DMS53 treated with DMSO at 0.1 percent for 48 hours (cell line): ENCODE results near the gene TIMM10.

ENCODE experiments used
- DNase-seq: peaks from one replicate; lab custom pipeline; 2025; ENCODE audit not compliant: unreplicated experiment; lab: John Stamatoyannopoulos, UW

TIMM10 gene, protein sequence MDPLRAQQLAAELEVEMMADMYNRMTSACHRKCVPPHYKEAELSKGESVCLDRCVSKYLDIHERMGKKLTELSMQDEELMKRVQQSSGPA

DNA sequence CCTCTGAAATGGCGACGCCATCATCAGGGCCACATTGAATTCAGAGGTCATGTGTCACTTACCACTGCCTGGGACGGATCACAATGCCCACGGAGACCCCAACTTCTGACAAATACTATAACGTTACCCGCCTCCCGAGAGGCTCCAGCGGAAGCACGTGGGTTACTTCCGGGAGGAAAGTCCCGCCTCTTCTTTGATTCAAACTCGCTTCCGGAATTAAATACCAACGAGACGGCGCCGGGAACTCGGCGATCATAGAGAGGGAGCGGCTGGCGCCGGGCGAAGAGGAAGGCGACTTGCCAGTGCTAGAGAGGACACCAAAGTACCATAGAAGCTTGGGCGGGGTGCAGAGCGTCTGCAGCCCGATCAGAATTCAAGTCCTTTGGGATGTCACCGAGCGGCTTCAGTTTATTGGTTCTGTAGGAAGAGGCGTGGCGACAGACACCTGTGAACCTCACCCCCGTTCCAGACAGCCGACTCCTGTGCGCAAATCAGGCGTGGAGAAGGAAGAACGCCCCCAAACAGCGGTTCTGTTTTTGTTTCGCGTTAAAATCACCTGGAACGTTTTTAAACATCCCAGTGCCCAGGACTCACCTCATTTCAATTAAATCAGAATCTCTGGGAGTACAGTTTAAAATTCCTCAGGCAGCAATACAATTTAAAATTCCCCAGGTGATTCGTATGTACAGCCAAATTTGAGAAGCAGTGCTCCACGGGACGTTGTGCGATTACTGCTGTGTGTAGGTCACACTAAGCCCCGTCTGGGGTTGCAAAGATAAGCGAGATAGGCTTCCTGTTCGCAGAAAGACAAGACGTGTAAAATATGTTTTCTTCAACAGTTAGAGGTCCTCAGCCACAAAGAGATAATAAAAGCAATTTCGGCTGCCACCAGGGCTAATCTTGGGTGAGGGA is at the start of gene TIMM10:
TSS of gene TIMM10 (minus strand) at position 159 of the 912 bp plus-strand sequence. CDS start 565 bp downstream, outside the sequence.
- DNase-seq: peak; percentile 76

DNA sequence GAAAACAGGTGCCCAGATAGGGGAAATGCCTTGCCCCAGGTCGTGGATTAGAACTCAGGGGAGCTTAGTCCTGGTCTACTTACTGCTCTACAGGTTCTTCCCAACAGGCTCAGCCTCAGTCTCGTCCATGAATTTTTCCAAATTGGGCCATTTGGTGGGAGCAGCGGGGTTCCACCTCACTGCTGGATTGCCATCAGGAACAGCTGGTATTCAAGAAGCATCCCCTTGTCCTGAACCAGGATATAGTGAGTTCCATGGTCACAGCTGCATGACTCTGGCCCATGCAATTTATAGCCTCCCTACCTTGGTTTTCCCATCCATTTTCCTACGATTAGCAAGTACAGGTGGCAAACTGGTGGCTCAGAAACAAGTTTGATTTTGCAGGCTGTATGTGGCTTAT is 43.5 kb upstream of the TIMM10 start:
- DNase-seq: no peak

DNA sequence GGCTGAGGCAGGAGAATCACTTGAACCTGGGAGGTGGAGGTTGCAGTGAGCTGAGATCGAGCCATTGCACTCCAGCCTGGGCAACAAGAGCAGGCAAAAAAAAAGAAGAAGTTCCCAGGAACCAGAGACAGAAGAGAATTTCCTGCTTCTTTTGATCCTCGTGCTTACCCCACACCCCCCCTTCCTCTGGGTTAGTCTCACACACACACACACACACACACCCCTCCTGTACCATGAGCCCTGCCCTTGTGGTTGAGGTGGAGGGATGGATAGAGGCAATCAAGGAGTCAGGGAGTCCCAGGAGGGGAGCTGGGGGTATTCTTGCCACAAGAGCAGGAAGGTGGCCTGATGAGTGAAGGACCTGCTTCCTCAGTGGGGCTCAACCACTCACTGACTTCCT is 41.1 kb upstream of the TIMM10 start:
- DNase-seq: no peak

DNA sequence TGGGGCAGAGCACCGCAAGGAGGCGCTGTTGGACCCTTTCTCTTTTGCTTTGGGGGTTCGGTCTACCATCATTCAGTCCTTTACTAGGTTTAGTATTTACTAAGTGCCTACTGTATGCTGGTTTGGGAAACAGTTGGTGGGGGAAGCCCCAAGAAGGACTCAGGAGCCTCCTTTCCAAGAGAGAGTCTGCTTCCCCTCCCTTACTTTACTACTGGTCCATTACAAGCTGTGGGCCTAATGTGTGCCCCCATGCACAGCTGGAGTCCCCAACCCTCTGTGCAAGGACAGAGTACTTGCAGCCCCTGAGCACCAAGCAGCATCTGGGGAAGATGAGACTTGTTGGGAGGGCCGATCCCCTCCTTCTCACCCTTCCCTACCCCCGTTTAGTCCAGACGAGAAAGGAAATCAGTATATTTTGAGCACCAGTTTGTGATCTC is 37.8 kb upstream of the TIMM10 start:
- DNase-seq: no peak

DNA sequence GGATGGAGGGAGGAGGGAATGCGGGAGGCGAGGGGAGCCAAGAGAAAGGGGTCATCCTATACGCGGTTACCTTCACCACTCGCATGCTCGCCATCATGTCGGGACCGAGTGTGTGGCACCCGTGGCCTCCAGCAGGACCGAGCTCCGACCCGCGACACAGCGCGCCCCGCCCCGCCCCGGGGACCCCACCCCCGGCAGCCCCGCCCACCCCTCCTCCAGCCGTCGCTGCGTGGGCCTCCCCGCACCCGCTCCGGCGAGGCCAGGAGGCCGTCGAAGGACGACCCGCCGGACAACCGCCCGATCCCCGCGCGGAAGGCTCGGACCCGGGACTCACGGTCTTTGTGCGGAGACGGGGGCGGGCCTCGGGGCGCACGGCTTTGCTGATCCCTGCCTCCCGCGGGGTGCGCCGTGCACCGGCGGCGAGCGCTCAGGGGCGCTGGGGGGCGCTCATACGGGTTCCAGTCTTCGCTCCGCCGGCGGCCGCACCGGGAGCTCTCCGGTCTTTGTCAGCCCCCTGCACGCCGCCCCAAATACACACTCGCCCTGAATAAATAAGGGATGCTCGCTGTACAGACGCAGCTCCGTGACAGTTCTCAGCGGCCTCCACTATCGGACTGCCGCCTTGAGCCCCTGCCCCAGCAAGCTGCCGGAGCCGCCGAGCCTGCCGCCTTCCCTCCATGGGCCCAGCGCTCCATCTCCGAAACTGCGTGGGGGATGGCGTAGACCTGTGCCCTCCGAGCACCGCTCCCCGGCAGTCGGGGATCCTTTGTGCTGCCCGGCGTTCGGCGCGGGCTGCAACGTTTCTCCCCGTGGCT is 37.2 kb upstream of the TIMM10 start, which contains the start of gene UBE2L6:
TSS of gene UBE2L6 (minus strand) at position 158 of the 815 bp plus-strand sequence. CDS start at position 97, 61 bp downstream.
- DNase-seq: no peak

DNA sequence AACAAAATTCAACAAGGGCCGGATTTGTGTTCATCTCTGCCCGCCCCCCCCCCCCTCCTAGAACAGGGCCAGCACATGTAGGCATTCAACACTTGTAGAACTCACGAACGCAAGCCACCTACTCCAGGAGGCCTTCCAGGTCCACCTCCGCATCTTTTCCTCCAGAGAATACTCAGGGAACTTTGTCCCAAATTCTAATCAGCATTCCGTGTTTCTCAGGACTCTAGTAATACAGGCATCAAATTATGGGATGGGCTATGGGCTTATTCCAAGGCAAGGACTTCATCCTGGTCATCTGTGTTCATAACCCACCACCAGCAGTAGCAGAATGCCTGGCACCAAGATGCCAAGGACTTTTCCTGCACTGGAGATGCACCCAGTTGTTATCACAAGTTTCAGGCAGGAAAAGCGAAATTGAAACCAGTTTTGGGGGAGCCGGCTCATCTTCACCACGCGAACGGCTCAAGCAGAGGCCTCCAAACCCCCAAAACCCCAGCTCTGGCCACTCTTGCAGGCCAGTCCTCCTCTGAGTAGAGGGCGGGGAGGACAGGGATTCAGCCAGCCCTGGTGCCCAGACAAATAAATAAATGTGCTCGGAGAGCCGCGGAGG is 36.5 kb upstream of the TIMM10 start:
- DNase-seq: no peak

DNA sequence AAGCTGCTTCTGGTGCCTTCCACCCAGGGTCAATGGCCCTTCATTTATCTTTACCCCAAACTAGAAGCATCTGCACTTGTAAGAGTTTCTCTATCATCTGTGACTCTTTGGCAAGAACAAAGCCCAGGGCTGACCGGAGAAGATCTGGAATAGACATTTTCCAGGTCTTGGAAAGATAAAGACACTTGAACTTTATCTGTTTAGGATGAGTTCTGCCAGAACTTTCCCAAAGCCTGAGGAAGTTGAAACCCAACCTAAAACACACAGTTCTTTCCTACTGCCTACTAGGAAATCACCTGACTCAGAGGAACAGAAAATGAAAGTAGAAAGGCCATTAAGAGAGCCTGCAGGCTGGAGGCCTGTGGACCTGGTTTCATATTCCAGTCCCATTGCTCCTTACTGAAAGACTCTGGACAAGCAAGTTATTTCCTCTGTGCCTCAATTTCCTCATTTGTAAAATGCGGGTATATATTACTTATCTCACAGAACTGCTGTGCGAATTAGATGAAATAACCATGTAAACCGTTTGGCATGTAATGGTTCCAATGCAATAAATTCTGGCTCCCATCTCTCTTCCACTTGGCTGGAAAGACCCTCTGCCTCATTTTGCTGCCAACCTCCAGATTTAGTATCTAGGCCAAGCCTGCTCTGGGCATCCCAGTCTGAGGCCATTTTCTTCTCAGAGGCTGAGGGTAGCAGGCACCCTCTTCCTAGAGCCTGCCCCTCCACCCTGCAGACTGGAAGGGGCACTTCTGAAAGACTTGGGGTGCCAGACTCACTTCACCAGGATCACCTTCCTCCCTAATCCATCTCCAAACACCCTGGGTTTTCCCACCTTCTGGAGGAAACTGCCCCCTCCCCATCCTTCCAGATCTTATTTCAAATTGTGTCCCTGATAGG is 35.7 kb upstream of the TIMM10 start:
- DNase-seq: peak; percentile 18

DNA sequence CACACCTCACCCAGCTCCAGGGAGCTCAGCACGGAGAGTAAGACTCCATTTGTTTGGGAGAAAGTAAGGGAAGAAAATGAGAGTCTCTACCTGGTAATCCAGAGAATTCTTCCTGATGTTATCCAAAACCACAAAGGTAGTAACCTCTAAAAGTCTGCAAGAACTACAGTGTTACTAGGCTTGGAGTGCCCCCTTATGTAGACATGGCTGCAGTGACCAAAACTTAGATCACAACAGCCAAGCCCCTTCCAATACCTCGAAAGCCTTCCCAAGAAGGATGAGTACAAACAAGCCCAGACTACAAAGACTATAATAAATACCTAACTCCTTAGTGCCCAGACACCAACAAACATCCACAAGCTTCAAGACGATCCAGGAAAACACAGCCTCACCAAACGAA is 32.0 kb upstream of the TIMM10 start:
- DNase-seq: no peak

DNA sequence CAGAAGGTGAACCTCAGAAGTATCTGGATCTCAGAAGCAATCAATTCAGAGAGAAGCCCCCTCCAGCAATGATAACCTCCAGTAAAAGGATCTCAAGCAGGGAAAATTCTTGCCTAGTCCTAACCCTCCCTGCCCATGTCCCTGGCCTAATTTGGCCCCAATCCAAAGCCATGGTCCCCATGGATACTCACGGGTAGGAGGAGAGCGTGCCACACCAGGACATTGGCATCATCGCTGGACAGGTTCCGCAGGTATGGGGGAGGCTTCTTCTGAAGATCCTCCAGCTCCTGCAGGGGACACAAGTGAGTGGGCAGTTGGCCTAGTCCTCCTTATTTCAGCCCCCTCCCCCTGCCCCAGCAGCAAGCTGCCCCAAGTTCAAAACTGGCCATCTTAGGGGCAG is 29.6 kb upstream of the TIMM10 start:
- DNase-seq: no peak

DNA sequence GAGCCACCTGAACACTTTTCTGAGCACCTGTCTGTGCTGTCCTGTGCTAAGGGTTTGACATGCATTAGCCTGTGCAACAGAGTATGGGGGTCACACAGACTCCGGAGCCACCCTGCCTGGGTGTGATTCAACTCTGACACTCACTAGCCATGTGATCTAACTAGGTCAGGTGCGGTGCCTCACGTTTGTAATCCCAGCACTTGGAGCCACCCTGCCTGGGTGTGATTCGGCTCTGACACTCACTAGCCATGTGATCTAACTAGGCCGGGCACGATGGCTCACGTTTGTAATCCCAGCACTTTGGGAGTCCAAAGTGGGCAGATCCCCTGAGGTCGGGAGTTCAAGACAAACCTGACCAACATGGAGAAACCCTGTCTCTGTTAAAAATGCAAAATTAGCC is 25.5 kb upstream of the TIMM10 start:
- DNase-seq: no peak

DNA sequence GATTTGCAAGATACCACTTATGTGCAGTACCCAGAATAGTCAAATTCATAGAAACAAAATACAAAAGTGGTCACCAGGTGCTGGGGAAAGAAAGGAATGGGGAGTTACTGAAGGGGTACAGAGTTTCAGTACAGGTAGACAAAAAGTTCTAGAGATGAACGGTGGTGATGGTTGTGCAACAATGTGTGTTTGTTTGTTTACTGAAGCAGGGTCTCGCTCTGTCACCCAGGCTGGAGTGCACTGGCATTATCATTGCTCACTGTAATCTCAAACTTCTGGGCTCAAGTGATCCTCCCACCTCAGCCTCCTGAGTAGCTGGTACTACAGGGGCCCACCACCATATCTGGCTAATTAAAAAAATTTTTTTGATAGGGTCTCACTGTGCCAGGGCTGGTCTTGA is 24.8 kb upstream of the TIMM10 start:
- DNase-seq: no peak

DNA sequence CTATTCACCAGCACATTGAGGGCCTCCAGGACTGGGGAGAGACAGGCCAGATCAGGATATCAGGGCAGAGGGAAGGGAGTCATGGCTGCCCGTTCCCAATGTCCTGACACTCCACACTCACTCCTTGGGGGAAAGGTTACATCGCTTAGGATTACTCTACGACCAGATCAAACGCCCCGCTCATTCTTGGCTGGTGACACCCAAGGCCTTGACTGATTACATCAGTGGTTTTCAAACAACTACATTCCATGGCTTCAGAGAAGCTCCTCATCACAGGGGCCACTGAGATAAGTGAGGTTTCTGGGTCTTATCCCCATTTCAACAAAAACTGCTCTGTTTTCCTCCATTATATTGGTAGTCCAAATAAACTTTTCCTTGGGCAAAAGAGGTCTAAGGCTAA is 21.9 kb upstream of the TIMM10 start:
- no peak for DNase-seq

DNA sequence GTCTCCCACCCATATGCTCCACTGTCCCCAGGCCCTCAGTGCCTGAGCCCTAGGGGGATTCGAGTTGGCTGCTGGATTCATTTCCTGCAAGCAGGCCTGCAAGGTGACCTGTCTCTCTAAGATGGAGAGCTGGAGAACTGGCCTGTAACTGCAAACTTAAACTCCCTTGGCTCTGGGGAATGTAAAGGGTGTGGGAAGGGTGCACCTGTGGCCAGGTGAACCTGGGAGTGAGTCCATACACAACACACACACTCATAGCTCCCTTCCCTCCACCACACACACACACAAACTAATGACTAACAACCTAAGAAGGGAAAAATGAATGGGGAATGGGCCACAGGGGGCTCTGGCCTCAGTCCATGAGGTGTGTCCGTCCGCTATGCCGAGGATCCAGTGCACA is 21.4 kb upstream of the TIMM10 start:
- DNase-seq: no peak

DNA sequence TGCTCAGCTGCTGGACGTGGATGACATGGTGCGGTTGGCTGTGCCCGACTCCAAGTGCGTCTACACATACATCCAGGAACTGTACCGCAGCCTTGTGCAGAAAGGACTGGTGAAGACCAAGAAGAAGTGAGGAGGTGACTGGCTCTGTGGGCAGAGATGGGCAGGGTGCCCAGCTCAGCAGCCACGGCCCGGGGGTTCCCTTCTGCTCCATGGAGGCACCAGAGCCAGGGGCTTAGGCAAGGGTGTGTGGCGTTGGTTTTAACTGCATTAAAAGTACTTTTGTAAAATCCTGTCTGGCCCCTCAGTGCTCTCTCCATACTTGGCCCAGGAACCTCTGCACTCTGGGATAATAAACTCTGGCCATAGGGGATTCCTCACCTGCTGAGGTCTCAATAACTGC is 19.4 kb upstream of the TIMM10 start:
- DNase-seq: no peak

DNA sequence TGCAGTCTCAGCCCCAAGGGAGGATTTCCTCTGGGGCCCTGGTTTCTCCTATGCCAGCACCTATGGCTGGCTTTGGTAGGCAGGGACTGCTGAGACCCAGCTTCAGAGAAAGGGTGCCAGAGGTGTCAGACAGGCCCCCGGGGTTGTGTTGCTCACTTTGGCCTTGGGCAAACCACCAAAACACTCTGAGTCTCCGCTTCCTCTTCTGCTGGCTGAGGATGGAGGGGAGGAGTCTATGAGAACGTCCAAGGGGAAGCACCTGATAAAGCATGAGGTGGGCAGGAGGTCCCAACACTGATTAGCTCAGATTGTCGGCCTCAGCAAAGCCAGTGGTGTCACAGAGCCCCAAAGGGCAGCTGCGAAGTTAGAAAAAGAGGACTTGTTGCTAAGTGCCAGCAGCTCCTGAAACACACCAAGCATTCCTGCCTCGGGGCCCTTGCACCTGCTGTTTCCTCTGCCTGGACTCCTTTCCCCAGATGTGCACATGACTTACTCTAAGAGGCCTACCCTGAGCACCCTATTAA is 17.4 kb upstream of the TIMM10 start:
- DNase-seq: no peak

DNA sequence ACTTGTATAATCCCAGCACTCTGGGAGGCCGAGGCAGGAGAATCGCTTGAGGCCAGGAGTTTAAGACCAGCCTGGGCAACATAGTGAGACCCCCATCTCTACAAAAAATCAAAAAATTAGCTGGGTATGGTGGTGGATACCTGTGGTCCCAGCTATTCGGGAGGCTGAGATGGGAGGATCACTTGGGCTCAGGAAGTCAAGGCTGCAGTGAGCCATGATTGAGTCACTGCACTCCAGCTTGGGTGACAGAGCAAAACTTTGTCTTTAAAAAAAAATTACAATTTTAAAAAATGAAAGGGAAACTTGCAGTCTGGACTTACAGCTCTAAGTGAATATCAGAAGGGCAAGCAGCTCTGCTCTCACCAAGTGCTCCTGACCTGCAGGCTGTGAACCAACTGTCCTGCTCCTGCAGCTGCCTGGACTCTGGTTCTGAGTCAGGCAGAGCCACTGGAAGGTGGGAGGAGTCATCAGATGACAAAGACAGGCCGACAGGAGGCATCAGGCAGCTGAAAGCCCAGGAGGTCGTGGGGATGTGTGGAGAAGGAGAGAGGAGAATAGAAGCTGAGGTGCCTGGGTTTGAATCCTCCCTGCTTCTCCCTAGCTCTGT is 16.4 kb upstream of the TIMM10 start:
- DNase-seq: no peak

DNA sequence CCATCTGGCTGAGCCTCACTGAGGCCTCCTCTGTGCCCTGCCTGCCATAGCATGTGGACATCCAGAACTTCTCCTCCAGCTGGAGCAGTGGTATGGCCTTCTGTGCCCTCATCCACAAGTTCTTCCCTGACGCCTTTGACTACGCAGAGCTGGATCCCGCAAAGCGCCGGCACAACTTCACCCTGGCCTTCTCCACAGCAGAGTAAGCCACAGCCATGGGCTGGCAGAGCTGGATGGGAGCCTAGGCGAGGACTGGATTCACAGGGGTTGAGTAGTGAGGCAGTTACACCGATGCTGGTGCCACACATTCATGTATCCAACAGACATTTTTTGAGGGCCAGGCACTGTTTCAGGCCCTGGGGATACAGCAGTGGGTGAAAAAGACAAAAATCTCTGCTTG is 15.9 kb upstream of the TIMM10 start:
- no peak for DNase-seq

DNA sequence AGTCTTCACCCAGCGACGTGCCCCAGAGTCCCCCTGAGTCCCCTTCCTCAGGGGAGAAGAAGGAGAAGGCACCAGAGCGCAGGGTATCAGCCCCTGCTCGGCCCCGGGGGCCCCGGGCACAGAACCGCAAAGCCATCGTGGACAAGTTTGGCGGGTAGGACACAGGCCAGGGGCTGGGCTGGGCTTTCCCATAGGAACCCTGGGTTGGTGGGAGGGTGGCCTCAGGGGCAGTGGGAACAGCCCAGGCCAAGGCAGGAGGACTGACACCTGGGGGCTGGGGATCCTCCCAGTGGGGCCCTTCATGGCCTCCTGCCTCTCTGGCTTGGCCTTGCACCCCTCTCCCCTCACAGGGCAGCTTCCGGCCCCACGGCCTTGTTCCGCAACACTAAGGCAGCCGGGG is 15.3 kb upstream of the TIMM10 start:
- DNase-seq: no peak

DNA sequence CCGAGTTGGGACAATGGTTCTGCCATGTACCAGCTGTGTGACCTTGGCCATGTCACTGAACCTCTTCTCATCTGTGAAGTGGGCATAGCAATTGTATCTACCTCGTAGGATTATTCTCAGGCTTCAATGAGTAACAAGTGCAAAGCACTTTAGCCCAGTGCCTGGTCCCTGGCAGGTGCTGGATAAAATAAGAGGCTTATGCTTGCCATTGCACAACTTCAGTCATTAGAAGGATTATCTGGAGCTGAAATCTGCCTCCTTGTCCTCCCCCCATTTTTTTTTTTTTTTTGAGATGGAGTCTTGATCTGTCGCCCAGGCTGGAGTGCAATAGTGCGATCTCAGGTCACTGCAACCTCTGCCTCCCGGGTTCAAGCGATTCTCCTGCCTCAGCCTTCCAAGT is 14.0 kb upstream of the TIMM10 start:
- no peak for DNase-seq

DNA sequence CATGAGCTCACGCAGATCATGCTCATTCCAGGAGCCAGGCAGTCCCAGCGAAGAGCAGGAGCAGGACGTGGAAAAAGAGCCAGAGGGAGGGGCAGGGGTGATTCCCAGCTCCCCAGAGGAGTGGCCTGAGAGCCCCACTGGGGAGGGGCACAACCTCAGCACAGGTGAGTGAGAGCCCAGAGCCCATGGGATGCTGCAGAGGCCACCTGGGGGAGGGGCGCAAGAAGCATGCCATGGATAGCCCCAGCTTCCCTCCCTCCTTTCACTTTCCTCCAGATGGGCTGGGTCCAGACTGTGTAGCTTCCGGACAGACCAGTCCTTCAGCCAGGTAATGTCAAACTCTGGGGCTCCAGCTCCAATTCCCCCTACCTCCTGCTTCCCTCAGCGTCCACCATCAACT is 13.0 kb upstream of the TIMM10 start:
- no peak for DNase-seq
